GM12891 (cell line): Measurements from ENCODE around the gene PER2.

ENCODE experiments used
- POLR2A ChIP-seq: IDR thresholded peaks from 2 replicates; pipeline ENCODE4 v1.6.1; 2011; ENCODE audit warnings: low read depth, low read length, control low read depth
- POLR2AphosphoS5 ChIP-seq: IDR thresholded peaks from 2 replicates; pipeline ENCODE4 v1.6.1; 2011; ENCODE audit warnings: low read depth, low read length, control low read depth

GRCh38 chr2:238236571-238236970 is 51.8 kb downstream of the PER2 start:
- TF ChIP-seq POLR2A = no peak
- TF ChIP-seq POLR2AphosphoS5 = no peak
